SHP77 treated with DMSO at 0.1 percent for 48 hours (cell line): Measurements from ENCODE around the gene MGRN1.

Source experiments
- DNase-seq: peaks from one replicate; lab custom pipeline; 2025; lab: John Stamatoyannopoulos, UW

MGRN1 gene

DNA sequence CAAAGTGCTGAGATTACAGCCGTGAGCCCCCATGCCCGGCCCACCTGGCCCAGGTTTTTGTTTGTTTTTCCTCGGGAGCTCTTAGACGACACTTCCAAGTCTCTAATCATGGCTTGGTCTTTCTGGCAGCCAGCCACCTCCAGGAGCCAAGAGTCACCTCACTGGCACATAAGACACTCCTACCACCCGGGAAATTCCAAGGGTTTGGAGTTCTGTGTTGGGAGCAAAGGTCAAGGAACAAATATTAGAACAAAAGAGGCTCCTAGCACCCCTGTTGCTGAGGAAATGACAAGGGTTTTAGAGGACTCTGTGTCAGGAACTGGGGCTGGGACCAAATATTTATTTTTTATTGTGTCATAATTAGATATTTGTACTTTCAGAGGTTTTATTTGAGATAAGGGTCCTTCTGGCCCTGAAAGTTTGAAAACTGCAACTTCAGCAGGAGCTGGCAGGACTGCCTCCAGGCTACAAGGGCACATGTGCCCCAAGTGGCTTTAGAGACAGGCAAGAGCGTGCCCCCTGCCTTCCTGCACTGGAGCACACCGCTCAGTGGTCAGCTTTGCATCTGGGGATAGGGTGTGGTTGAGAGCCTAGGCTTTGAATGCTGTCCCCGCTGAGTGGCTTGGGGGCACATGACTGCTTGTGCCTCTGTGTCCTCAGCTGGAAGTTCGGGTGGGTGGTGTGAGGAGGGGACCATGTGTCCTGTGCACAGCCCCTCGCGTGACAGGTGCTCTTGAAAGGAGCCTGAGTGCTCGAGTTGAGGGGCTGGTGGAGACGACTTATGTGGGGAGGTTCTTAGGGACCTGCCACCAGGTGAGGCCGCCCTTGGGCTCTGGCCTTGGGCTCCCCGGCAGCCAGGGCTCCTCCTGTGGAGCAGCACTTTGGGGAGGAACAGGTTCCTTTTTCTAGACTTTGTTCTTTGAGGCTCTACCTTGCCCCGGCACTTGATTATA is 29.7 kb downstream of the MGRN1 start:
- DNase-seq, result no peak

- no peak for DNase-seq
These were observed 30.5 kb downstream of the MGRN1 start for GRCh38 chr16:4654964-4655590.

DNA sequence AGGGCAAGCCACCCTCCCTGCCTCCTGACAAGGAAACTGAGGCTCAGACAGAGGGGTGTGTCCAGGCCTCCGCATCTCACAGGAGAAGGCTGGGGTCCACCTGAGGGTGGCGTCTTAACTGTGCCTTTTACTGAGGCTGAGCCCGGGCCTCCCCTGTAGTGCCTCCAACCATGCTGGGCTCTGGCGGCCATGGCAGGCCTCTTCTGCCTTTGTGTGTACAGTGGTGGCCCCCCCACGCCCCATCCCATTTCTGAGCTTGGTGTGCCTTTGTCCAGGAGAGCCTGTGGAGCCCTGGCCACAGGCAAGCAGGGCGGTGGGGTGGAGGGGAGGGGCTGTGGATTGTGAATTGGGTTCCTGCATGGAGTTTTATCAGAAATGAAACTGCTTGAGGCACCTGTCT is 31.2 kb downstream of the MGRN1 start:
- DNase-seq, result no peak

- no peak for DNase-seq
These were observed 31.6 kb downstream of the MGRN1 start for GRCh38 chr16:4656221-4656620.

DNA sequence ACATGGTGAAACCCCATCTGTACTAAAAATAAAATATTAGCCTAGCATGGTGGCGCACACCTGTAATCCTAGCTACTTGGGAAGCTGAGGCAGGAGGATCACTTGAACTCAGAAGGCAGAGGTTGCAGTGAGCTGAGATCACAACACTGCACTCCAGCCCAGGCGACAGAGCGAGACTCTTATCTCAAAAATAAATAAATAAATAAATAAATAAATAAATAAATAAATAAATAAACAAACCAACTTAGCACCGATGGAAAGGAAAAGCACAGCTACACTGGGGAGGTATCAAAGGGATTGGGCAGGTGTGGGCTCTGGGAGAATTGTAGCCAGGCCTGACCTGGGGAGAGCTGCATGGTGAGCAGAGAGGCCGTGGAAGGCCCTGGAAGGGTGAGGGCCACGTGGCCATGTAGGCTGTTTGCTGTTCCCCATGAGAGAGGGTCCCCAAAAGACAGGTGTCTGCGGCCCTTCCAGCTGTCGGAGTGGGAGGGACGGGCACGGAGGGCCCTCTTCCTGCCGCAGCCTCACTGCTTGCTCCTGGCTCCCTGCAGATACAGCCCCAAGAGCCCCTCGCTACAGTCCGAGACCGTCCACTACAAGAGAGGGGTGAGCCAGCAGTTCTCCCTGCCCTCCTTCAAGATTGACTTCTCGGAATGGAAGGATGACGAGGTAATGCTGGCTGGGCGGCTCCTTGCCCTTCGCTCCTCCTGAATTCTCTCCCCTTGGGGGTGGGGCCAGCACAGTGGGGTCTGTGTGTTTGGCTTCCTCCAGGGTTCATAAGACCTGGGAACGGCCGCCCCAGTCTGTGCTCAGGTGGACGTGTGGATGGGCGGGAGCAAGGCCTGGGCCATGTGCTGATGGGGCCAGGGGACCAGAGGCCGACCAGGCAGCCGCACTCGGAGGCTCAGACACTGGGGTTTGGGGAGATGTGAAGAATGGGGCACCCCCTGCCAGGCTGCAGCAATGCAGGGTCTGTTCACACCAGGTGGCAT is 32.4 kb downstream of the MGRN1 start:
- DNase-seq, result no peak

- no peak for DNase-seq
These were observed 35.0 kb downstream of the MGRN1 start for GRCh38 chr16:4659363-4660353.

DNA sequence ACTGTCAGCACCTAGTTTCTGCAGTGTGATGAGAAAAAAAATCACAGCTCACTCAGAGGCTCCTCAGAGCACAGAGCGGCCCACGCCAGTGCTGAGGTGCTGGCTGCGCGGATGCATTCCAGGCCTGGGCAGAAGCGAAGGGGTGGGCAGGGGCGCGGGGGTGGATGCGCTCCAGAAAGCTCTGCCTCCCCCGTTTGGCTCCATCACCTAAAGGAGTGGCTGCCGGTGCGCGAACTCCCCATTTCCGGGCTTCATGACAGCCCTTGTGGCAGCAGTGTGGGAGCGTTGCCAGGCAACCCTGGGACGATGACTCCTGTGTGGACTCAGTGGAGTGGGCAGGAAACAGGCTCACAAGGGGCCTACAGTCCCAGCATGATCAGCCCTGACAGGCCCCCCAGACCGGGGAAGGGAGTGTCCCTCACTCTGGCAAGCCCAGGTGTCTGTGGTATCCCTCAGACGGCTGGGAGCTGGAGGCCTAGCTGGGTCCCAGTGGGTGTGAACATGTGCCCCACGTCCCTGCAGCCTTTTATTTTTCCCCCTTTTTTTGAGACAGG is 35.9 kb downstream of the MGRN1 start:
- no peak for DNase-seq

DNA sequence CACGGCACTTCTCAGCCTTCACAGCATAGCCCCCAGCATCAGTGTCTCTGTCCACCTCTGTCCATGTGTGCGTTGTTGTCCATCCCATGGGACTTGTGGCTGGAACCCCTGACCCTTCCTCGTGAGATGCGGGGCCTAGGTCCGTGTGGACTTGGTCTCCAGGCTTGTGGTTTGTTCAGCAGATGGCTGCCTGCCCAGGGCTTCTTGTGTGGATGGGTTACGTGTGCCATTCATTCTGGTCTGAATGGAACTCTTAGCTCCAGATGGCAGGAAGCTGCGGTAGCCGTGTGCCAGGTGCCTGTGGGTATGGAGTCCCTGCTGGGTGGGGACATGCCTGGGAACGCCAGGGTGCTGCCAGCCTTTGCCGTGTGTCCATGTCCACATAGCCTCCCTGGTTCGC is 37.0 kb downstream of the MGRN1 start:
- no peak for DNase-seq

- no peak for DNase-seq
These were observed 38.8 kb downstream of the MGRN1 start for GRCh38 chr16:4663465-4663776.

- no peak for DNase-seq
These were observed 39.3 kb downstream of the MGRN1 start for GRCh38 chr16:4663777-4664465.

- no peak for DNase-seq
These were observed 40.2 kb downstream of the MGRN1 start for GRCh38 chr16:4664538-4665418.

- no peak for DNase-seq
These were observed 42.0 kb downstream of the MGRN1 start for GRCh38 chr16:4666537-4667202.

DNA sequence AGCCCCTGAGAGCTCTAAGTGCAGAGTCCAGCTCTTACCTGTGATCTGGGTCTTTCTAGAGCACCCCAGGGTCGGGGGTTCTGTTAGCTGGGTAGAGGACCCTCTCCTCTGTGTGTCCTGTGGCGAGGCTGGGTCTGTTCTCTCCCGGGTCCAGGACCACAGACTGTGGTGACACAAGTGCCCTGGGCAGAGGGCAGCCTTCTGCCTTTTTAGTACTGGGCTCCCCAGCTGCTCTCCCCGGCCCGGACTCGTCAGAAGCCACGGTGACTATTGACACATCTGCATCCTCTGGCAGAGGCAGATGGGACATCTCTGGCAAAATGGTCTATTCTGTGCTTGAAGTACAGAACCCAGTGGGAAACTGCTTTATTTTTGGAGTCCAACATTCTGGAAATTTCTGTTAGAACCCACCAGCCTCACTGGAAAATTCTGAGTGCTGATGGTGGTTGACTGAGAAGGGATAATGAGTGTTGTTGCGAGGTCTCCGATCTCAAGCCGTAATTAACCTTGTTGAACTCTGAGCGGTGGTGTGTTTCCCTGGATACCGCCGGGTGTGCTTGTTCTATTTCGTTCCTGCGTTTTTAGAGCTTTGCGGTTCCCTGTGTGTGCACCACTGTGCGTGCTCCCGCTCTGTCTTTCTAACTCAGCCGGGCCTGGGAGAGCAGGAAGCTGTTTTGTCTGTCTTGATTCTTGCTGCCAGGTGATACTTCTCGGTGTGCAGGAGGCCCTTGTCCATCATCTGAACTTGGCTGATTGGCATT is 42.8 kb downstream of the MGRN1 start:
- DNase-seq, result no peak

GRCh38 chr16:4668313-4668960 is 43.8 kb downstream of the MGRN1 start:
- no peak for DNase-seq

DNA sequence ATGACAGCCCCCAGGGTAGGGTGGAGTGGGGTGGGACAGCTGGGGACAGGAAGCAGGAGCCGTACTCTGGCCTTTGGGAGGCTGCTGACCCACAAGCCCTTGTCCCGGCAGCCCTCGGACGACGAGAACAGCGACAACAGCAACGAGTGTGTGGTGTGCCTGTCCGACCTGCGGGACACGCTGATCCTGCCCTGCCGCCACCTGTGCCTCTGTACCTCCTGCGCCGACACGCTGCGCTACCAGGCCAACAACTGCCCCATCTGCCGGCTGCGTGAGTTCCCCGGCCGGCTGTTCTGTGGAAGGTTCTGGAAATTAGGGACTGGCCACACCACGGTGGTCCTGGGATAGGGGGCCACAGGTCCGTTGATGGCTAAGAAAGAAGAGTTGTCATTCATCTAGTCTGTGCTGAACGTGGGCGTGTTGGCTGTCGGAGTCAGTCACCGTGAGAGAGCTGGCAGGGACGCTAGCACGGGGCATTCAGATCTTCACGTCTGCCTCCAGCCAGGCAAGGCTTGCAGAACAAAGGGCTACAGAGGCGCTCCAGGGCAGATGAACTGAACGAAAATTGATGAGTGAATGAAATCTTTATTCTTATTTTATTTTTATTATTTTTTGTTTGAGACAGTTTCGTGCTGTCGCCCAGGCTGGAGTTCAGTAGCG is 48.9 kb downstream of the MGRN1 start:
- DNase-seq, result no peak

DNA sequence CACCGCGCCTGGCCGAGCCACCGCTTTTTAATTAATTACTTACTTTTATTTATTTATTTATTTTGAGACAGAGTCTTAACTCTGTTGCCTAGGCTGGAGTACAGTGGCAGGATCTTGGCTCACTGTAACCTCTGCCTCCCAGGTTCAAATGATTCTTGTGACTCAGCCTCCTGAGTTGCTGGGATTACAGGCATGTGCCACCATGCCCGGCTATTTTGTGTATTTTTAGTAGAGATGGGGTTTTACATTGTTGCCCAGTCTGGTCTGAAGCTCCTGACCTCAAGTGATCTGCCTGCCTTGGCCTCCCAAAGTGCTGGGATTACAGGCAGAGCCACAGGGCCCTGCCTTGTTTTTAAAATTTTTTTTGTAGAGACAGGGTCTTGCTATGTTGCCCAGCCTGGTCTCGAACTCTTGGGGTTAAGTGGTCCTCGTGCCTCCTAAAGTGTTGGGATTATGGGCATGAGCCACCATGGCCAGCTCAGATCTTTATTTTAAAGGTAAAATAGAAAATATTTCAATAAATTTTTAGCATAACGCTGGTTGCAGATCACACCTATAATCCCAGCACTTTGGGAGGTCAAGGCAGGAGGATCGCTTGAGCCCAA is 50.4 kb downstream of the MGRN1 start:
- DNase-seq, result no peak
